22Rv1 (cell line): Measurements from ENCODE around the gene SHROOM2.

Experiments
- ZFX ChIP-seq: fragments of 450-650 bp; IDR thresholded peaks from 2 replicates; pipeline ENCODE4 v1.6.1; 2017; ENCODE audit warnings: antibody characterized with exemption, borderline replicate concordance
- TF ChIP-seq, protein P1 (sequence below): fragments of 450-650 bp; IDR thresholded peaks from 2 replicates; pipeline ENCODE4 v1.5.1; 2017; ENCODE audit warnings: mild to moderate bottlenecking

DNA sequence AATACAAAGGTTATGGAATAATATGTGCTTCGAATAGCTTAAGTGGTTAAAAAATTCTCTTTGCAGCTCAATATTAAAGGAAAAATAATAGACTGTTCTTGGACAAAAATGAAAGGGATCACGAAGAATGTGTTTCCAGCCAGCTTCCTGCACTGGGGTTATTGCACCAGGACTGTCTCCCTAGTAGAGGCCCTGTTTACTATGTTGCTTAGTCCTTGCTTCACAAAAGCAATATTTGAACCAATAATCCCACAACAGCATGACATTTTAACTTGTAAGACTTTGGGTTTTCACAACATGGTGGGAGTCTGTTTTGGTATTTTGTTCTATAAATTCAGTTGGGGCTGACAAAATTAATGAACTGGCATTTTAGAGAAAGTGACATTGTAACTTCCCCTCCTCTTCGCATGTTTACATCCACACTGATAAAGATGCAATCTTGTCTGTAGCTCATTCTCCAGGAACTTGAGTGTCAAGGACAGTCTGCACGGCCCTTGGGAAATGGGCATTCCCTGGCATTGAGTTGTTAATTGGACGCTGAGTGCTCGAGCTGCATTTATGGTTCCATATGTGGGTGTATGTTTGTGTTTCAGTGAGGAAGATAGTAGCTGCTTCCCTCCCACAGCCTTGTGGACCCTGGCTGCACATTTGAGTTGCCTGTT, 39.0 kb downstream of the SHROOM2 start:
- TF ChIP-seq, protein P1, sequence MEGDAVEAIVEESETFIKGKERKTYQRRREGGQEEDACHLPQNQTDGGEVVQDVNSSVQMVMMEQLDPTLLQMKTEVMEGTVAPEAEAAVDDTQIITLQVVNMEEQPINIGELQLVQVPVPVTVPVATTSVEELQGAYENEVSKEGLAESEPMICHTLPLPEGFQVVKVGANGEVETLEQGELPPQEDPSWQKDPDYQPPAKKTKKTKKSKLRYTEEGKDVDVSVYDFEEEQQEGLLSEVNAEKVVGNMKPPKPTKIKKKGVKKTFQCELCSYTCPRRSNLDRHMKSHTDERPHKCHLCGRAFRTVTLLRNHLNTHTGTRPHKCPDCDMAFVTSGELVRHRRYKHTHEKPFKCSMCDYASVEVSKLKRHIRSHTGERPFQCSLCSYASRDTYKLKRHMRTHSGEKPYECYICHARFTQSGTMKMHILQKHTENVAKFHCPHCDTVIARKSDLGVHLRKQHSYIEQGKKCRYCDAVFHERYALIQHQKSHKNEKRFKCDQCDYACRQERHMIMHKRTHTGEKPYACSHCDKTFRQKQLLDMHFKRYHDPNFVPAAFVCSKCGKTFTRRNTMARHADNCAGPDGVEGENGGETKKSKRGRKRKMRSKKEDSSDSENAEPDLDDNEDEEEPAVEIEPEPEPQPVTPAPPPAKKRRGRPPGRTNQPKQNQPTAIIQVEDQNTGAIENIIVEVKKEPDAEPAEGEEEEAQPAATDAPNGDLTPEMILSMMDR = no peak
- TF ChIP-seq ZFX = no peak
